Skeletal muscle tissue (tissue), 4 donors: Measurements from ENCODE around the gene SLC35E1. TPM values are rescaled to one million over a fixed set of nuclear protein-coding genes. Genes with fewer than 3 reads are reported as not detected.

ENCODE experiments used
- H3K27ac ChIP-seq: one replicate; pipeline ENCODE4 v1.7.0; 2013; ENCODE audit warnings: mild to moderate bottlenecking, low read depth, low read length, inconsistent platforms
- H3K27me3 ChIP-seq, 3 donors: one replicate each; pipeline ENCODE4 v1.7.0; 2013; ENCODE audit warnings: low read length in 3 of 3; ENCODE audit not compliant: control insufficient read depth in 3 of 3, insufficient read depth in 3 of 3
- H3K36me3 ChIP-seq, 3 donors: one replicate each; pipeline ENCODE4 v1.7.0; 2013; ENCODE audit warnings: low read length in 3 of 3; ENCODE audit not compliant: control insufficient read depth in 3 of 3, insufficient read depth in 3 of 3
- H3K4me1 ChIP-seq, 3 donors: one replicate each; pipeline ENCODE4 v1.7.0; 2013; ENCODE audit warnings: low read length in 3 of 3, mild to moderate bottlenecking in 3 of 3; ENCODE audit not compliant: control insufficient read depth in 3 of 3, insufficient read depth in 3 of 3
- H3K4me3 ChIP-seq, 3 donors: one replicate each; pipeline ENCODE4 v1.7.0; 2013; ENCODE audit warnings: low read length in 3 of 3
- H3K9ac ChIP-seq, 3 donors: one replicate each; pipeline ENCODE4 v1.7.0; 2013; ENCODE audit warnings: low read length in 3 of 3, mild to moderate bottlenecking in 3 of 3, moderate library complexity in 2 of 3, low read depth in 1 of 3
- H3K9me3 ChIP-seq, 3 donors: one replicate each; pipeline ENCODE4 v1.7.0; 2013; ENCODE audit warnings: low read length in 3 of 3; ENCODE audit not compliant: control insufficient read depth in 3 of 3
- total RNA-seq: library from RNA; depleted of rRNA; stranded (reverse); fragments of >200 nt; gene quantifications from one replicate; pipeline ENCODE4 v1.2.3, GENCODE V29; 2014
- donor health status: Osteomylitis.

Gene SLC35E1
- total RNA-seq, 1 donor from 2014 or later, result 16.2 TPM

- Histone ChIP-seq H3K9ac (peak overlapping the region in 1 of 3 donors; percentile 16), H3K9me3 (no peaks in the 10 kb centered on the region), H3K4me1 (peaks cover 33 to 65% (median 52%) of the 10 kb centered on the region in 3 donors), H3K4me3 (no peak overlapping the region), H3K27me3 (no peaks in the 10 kb centered on the region), H3K36me3 (no peaks in the 10 kb centered on the region), H3K27ac (peak overlapping the region; percentile 56)
These were observed 40.4 kb upstream of the SLC35E1 start for GRCh38 chr19:16612636-16613035.

DNA sequence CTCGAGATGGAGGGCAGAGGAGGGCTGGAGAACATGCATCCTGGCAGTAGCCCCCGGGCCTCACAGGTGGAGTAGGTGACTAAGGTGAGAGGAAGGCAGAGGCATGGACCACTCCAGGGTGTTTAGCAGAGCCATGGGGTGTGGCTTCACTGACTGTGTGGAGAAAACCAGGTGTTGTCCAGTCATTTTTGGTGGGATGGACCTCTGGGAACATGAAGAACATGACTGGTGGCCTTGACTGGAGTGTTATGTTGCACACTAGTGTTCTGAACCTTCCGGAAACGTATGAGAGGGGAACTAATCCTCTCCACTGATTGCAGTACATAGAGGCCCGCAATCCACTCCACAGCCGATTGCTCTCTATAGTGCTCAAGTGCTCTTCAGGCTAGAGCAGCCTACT, 38.9 kb upstream of the SLC35E1 start:
- Histone ChIP-seq H3K27ac (peak overlapping the region; percentile 56), H3K9me3 (no peaks in the 10 kb centered on the region), H3K36me3 (no peaks in the 10 kb centered on the region), H3K27me3 (no peaks in the 10 kb centered on the region), H3K4me3 (no peak overlapping the region), H3K4me1 (peaks cover 36 to 61% (median 47%) of the 10 kb centered on the region in 3 donors), H3K9ac (no peak overlapping the region)

DNA sequence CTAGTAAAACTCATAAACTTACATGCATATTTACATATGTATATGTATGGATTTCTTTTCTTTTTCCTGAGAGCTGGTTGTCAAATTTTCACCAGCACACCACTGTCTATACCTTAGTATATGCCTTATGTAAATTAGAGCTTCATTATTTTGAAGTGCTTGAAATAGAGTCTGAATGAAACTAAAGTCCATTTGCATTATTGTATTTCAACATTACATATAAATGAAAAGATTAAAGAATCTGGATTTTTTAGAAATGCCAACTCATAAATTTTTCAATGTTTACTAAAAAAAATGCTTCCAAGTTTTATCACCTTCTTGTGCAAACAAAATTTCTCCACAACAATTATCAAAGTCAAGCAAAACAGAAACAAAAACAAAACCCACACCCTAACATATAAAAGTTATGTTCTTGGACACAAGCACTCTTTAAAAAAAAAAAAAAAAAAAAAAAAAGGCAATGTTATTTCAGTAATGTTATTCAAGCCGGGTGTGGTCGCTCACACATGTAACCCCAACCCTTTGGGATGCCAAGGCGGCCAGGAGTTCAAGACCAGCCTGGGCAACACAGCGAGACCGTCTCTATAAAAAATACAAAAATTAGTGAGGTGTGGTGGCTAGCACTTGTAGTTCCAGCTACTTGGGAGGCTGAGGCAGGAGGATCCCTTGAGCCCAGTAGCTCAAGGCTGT, 37.4 kb upstream of the SLC35E1 start:
- no peaks in the 10 kb centered on the region for H3K27me3 ChIP-seq
- H3K27ac ChIP-seq, result no peak overlapping the region
- peaks cover 39 to 65% (median 55%) of the 10 kb centered on the region in 3 donors for H3K4me1 ChIP-seq

GRCh38 chr19:16608290-16608739, 36.1 kb upstream of the SLC35E1 start:
- H3K9ac ChIP-seq, result no peak overlapping the region
- peak overlapping the region; percentile 55 for H3K27ac ChIP-seq

More for the DNA sequence above, 37.4 kb upstream of the SLC35E1 start:
- H3K9ac ChIP-seq, result no peak overlapping the region
- no peaks in the 10 kb centered on the region for H3K9me3 ChIP-seq
- H3K4me3 ChIP-seq, result no peak overlapping the region
- no peaks in the 10 kb centered on the region for H3K36me3 ChIP-seq

GRCh38 chr19:16607819-16608218, 35.6 kb upstream of the SLC35E1 start:
- no peaks in the 10 kb centered on the region for H3K36me3 ChIP-seq
- peaks cover 39 to 68% (median 67%) of the 10 kb centered on the region in 3 donors for H3K4me1 ChIP-seq
- no peaks in the 10 kb centered on the region for H3K27me3 ChIP-seq
- peak overlapping the region; percentile 55 for H3K27ac ChIP-seq
- peak overlapping the region in 1 of 3 donors; percentile 22 for H3K4me3 ChIP-seq
- peak overlapping the region in 1 of 3 donors; percentile 57 for H3K9ac ChIP-seq
- no peaks in the 10 kb centered on the region for H3K9me3 ChIP-seq

More at GRCh38 chr19:16608290-16608739, 36.1 kb upstream of the SLC35E1 start:
- Histone ChIP-seq H3K36me3 (no peaks in the 10 kb centered on the region), H3K27me3 (no peaks in the 10 kb centered on the region), H3K4me1 (peaks cover 39 to 69% (median 65%) of the 10 kb centered on the region in 3 donors), H3K4me3 (no peak overlapping the region), H3K9me3 (no peaks in the 10 kb centered on the region)

DNA sequence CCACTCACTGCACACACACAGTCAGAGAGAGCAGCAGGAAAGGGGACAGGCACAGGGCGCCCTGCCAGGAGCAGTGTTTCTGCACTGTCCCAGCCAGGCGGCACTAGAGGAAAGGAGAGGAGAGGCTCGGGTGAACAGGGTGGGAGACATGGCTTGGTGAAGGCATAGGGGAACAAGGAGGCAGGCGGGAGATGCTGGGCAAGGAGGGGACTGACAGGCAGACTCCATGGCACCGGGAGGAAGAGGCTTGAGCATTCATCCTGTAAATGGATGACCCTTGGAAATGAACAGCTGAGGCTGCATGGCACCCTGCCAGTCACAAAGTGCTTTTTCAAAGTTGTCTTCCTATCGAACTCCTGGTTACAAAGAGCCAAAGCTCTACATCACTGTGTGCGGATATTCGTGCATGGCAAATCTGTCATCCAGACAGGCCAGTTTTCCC, 33.4 kb upstream of the SLC35E1 start:
- H3K9ac ChIP-seq, result peak overlapping the region in 1 of 3 donors; percentile 51
- H3K36me3 ChIP-seq, result peaks cover 0 to 1% (median 0%) of the 10 kb centered on the region in 3 donors
- H3K4me1 ChIP-seq, result peaks cover 23 to 67% (median 62%) of the 10 kb centered on the region in 3 donors
- no peak overlapping the region for H3K27ac ChIP-seq
- no peaks in the 10 kb centered on the region for H3K27me3 ChIP-seq
- H3K9me3 ChIP-seq, result no peaks in the 10 kb centered on the region
- no peak overlapping the region for H3K4me3 ChIP-seq

- H3K27ac ChIP-seq, result no peak overlapping the region
These were observed 32.9 kb upstream of the SLC35E1 start for GRCh38 chr19:16605115-16605514.

GRCh38 chr19:16604615-16605014, 32.4 kb upstream of the SLC35E1 start:
- no peaks in the 10 kb centered on the region for H3K27me3 ChIP-seq
- peaks cover 23 to 71% (median 67%) of the 10 kb centered on the region in 3 donors for H3K4me1 ChIP-seq
- no peak overlapping the region for H3K27ac ChIP-seq
- H3K9me3 ChIP-seq, result no peaks in the 10 kb centered on the region
- H3K9ac ChIP-seq, result no peak overlapping the region
- H3K4me3 ChIP-seq, result no peak overlapping the region
- H3K36me3 ChIP-seq, result peaks cover 0 to 2% (median 0%) of the 10 kb centered on the region in 3 donors

More at GRCh38 chr19:16605115-16605514, 32.9 kb upstream of the SLC35E1 start:
- Histone ChIP-seq H3K4me1 (peaks cover 23 to 68% (median 64%) of the 10 kb centered on the region in 3 donors), H3K9me3 (no peaks in the 10 kb centered on the region), H3K36me3 (peaks cover 0 to 2% (median 0%) of the 10 kb centered on the region in 3 donors), H3K9ac (peak overlapping the region in 1 of 3 donors; percentile 51), H3K27me3 (no peaks in the 10 kb centered on the region), H3K4me3 (no peak overlapping the region)

DNA sequence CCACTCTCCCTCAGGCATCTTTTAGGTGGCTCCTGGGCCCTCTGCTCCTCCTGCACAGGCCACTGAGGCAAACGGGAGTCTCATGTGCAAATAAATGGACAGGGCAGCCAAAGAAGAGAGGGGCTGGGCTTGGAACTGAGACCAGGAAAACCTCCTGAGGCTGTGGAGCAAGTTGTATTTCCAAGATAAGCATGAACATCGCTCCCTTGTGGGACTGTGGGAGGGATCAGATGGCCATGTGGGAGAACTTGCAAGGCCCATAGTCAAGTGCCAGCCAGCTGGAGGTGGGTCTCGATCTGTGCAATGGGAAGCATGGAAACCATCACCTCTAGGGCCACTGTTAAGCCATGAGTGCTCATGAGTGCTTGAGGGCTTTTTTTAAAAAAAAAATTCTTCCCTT, 30.9 kb upstream of the SLC35E1 start:
- peaks cover 30 to 80% (median 79%) of the 10 kb centered on the region in 3 donors for H3K4me1 ChIP-seq
- no peak overlapping the region for H3K9ac ChIP-seq
- H3K9me3 ChIP-seq, result no peaks in the 10 kb centered on the region
- H3K4me3 ChIP-seq, result no peak overlapping the region
- H3K27ac ChIP-seq, result no peak overlapping the region
- H3K36me3 ChIP-seq, result peaks cover 0 to 2% (median 0%) of the 10 kb centered on the region in 3 donors
- no peaks in the 10 kb centered on the region for H3K27me3 ChIP-seq

GRCh38 chr19:16601378-16602052, 29.3 kb upstream of the SLC35E1 start:
- Histone ChIP-seq H3K36me3 (peaks cover 0 to 2% (median 0%) of the 10 kb centered on the region in 3 donors), H3K9me3 (no peaks in the 10 kb centered on the region), H3K27me3 (no peaks in the 10 kb centered on the region), H3K4me1 (peaks cover 22 to 79% (median 77%) of the 10 kb centered on the region in 3 donors), H3K27ac (peak overlapping the region; percentile 37), H3K4me3 (no peak overlapping the region), H3K9ac (peak overlapping the region in 2 of 3 donors; percentile 1 to 25)
